Stomach smooth muscle (tissue), 2 donors: ENCODE measurements around the gene ADSS1.
A peak's percentile ranks its signal among the peaks of the same experiment; 100 is the strongest.

Experiments used
- H3K27ac ChIP-seq: one replicate; pipeline ENCODE4 v1.7.0; 2013; ENCODE audit warnings: mild to moderate bottlenecking, low read length, inconsistent platforms
- H3K27me3 ChIP-seq, 2 donors: one replicate each; pipeline ENCODE4 v1.7.0; 2013; ENCODE audit warnings: low read length in 2 of 2; ENCODE audit not compliant: insufficient read depth in 2 of 2, control insufficient read depth in 1 of 2
- H3K36me3 ChIP-seq, 2 donors: one replicate each; pipeline ENCODE4 v1.7.0; 2013; ENCODE audit warnings: low read length in 2 of 2; ENCODE audit not compliant: control insufficient read depth in 2 of 2, insufficient read depth in 2 of 2
- H3K4me1 ChIP-seq: one replicate; pipeline ENCODE4 v1.7.0; 2013; ENCODE audit warnings: low read length; ENCODE audit not compliant: control insufficient read depth, insufficient read depth
- H3K4me3 ChIP-seq, 2 donors: one replicate each; pipeline ENCODE4 v1.7.0; 2013; ENCODE audit warnings: low read length in 2 of 2
- H3K9ac ChIP-seq, 2 donors: one replicate each; pipeline ENCODE4 v1.7.0; 2013; ENCODE audit warnings: low read length in 2 of 2, mild to moderate bottlenecking in 1 of 2
- H3K9me3 ChIP-seq, 2 donors: one replicate each; pipeline ENCODE4 v1.7.0; 2013; ENCODE audit warnings: low read length in 2 of 2; ENCODE audit not compliant: control insufficient read depth in 2 of 2
- donor health status: healthy.
- donor health status: Pancreatic carcinoma.

The ADSS1 gene

GRCh38 chr14:104694991-104695659 lies 28.9 kb upstream of the ADSS1 start:
- no peaks in the 10 kb centered on the region for H3K36me3 ChIP-seq
- H3K9ac ChIP-seq = no peak overlapping the region
- H3K9me3 ChIP-seq = no peaks in the 10 kb centered on the region
- H3K27me3 ChIP-seq = no peaks in the 10 kb centered on the region
- H3K27ac ChIP-seq = no peak overlapping the region
- peaks cover 92% of the 10 kb centered on the region for H3K4me1 ChIP-seq
- H3K4me3 ChIP-seq = no peak overlapping the region

- no peaks in the 10 kb centered on the region for H3K36me3 ChIP-seq
- no peak overlapping the region for H3K9ac ChIP-seq
- H3K4me3 ChIP-seq = no peak overlapping the region
- H3K9me3 ChIP-seq = no peaks in the 10 kb centered on the region
- peaks cover 92% of the 10 kb centered on the region for H3K4me1 ChIP-seq
- no peak overlapping the region for H3K27ac ChIP-seq
- H3K27me3 ChIP-seq = no peaks in the 10 kb centered on the region
Observed at GRCh38 chr14:104695660-104696000, 28.4 kb upstream of the ADSS1 start.

GRCh38 chr14:104696671-104697316 lies 27.2 kb upstream of the ADSS1 start:
- Histone ChIP-seq H3K27me3 (no peaks in the 10 kb centered on the region), H3K27ac (no peak overlapping the region), H3K9me3 (no peaks in the 10 kb centered on the region), H3K9ac (no peak overlapping the region), H3K36me3 (no peaks in the 10 kb centered on the region), H3K4me3 (no peak overlapping the region), H3K4me1 (peaks cover 84% of the 10 kb centered on the region)

- H3K27ac ChIP-seq = no peak overlapping the region
- H3K36me3 ChIP-seq = no peaks in the 10 kb centered on the region
- H3K4me1 ChIP-seq = peaks cover 79% of the 10 kb centered on the region
- H3K4me3 ChIP-seq = no peak overlapping the region
- no peaks in the 10 kb centered on the region for H3K27me3 ChIP-seq
- no peaks in the 10 kb centered on the region for H3K9me3 ChIP-seq
- no peak overlapping the region for H3K9ac ChIP-seq
Observed at GRCh38 chr14:104697317-104697703, 26.7 kb upstream of the ADSS1 start.

GRCh38 chr14:104697892-104698583 lies 26.0 kb upstream of the ADSS1 start:
- Histone ChIP-seq H3K4me1 (peaks cover 71% of the 10 kb centered on the region), H3K36me3 (no peaks in the 10 kb centered on the region), H3K27me3 (no peaks in the 10 kb centered on the region), H3K27ac (peak overlapping the region; percentile 2), H3K9me3 (no peaks in the 10 kb centered on the region), H3K9ac (no peak overlapping the region), H3K4me3 (no peak overlapping the region)

GRCh38 chr14:104698688-104699425 lies 25.2 kb upstream of the ADSS1 start:
- H3K27me3 ChIP-seq = no peaks in the 10 kb centered on the region
- H3K9ac ChIP-seq = no peak overlapping the region
- no peaks in the 10 kb centered on the region for H3K9me3 ChIP-seq
- peak overlapping the region; percentile 41 for H3K27ac ChIP-seq
- peaks cover 69% of the 10 kb centered on the region for H3K4me1 ChIP-seq
- H3K36me3 ChIP-seq = peaks cover 0 to 5% of the 10 kb centered on the region in 2 donors
- H3K4me3 ChIP-seq = peak overlapping the region in 1 of 2 donors; percentile 47

- peaks cover 3 to 9% of the 10 kb centered on the region in 2 donors for H3K36me3 ChIP-seq
- no peaks in the 10 kb centered on the region for H3K9me3 ChIP-seq
- peak overlapping the region; percentile 41 for H3K27ac ChIP-seq
- no peaks in the 10 kb centered on the region for H3K27me3 ChIP-seq
- peaks cover 64% of the 10 kb centered on the region for H3K4me1 ChIP-seq
- no peak overlapping the region for H3K9ac ChIP-seq
- peak overlapping the region in 1 of 2 donors; percentile 47 for H3K4me3 ChIP-seq
Observed at GRCh38 chr14:104699426-104699748, 24.6 kb upstream of the ADSS1 start.

GRCh38 chr14:104700225-104700651 lies 23.8 kb upstream of the ADSS1 start:
- no peak overlapping the region for H3K27ac ChIP-seq
- no peaks in the 10 kb centered on the region for H3K9me3 ChIP-seq
- H3K4me3 ChIP-seq = peak overlapping the region in 1 of 2 donors; percentile 47
- no peaks in the 10 kb centered on the region for H3K27me3 ChIP-seq
- H3K36me3 ChIP-seq = peaks cover 5 to 9% of the 10 kb centered on the region in 2 donors
- H3K4me1 ChIP-seq = peaks cover 55% of the 10 kb centered on the region
- no peak overlapping the region for H3K9ac ChIP-seq

- Histone ChIP-seq H3K27me3 (no peaks in the 10 kb centered on the region), H3K4me1 (peaks cover 54% of the 10 kb centered on the region), H3K4me3 (peak overlapping the region in 1 of 2 donors; percentile 29), H3K9ac (no peak overlapping the region), H3K36me3 (peaks cover 5 to 12% of the 10 kb centered on the region in 2 donors), H3K9me3 (no peaks in the 10 kb centered on the region), H3K27ac (peak overlapping the region; percentile 18)
Observed at GRCh38 chr14:104700747-104701217, 23.2 kb upstream of the ADSS1 start.

GRCh38 chr14:104701383-104702076 lies 22.5 kb upstream of the ADSS1 start:
- Histone ChIP-seq H3K4me3 (no peak overlapping the region), H3K27me3 (no peaks in the 10 kb centered on the region), H3K4me1 (peaks cover 46% of the 10 kb centered on the region), H3K27ac (no peak overlapping the region), H3K9ac (no peak overlapping the region), H3K9me3 (no peaks in the 10 kb centered on the region), H3K36me3 (peaks cover 5 to 12% of the 10 kb centered on the region in 2 donors)
